ENCODE results near the gene SPIN2B.
A peak's percentile ranks its signal among the peaks of the same experiment; 100 is the strongest.
"Not testable (repeated sequence)": the region's sequence is repeated elsewhere in the genome, so short reads cannot be mapped to it uniquely, and the experiment has no call there.

SPIN2B gene

DNA sequence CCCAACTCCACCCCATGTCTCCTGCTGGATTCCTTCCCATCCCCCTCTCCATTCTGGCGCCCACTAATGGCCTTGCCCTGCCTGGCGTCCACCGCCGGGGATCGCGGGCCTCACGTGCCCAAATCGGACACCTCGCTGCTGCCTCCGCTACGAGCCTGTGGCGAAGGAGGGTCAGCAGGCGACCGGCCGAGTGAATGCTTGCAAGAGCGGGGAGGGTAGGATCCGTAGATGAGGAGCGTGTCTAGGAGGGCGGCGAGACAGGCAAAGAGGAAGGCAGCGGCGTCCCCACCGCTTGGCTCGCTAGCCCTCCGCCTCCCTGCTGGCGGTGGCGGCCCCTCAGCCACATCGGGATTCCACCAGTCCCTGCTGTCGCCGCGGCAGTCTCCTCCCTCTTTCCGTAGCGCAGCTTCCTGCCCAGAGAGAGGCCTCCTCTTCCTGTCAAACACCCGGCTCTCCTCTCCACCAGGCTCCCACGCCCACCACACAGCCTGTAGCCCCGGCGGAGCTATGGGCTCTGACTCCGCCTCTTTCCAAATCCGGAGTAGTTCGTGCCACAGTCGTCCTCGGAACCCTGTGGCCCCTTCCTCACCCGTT is at the start of gene SPIN2B:
TSS of gene SPIN2B (minus strand) at position 387 of the 594 bp plus-strand sequence.
- DNase-seq (ENCODE audit: insufficient read length, low spot score) (peak; percentile 37), FAIRE-seq (no peak)
- TF ChIP-seq, protein P1, sequence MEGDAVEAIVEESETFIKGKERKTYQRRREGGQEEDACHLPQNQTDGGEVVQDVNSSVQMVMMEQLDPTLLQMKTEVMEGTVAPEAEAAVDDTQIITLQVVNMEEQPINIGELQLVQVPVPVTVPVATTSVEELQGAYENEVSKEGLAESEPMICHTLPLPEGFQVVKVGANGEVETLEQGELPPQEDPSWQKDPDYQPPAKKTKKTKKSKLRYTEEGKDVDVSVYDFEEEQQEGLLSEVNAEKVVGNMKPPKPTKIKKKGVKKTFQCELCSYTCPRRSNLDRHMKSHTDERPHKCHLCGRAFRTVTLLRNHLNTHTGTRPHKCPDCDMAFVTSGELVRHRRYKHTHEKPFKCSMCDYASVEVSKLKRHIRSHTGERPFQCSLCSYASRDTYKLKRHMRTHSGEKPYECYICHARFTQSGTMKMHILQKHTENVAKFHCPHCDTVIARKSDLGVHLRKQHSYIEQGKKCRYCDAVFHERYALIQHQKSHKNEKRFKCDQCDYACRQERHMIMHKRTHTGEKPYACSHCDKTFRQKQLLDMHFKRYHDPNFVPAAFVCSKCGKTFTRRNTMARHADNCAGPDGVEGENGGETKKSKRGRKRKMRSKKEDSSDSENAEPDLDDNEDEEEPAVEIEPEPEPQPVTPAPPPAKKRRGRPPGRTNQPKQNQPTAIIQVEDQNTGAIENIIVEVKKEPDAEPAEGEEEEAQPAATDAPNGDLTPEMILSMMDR (IDR thresholded peaks at IDR 0.05; ENCODE audit: insufficient read depth, missing control alignments): no peak

DNA sequence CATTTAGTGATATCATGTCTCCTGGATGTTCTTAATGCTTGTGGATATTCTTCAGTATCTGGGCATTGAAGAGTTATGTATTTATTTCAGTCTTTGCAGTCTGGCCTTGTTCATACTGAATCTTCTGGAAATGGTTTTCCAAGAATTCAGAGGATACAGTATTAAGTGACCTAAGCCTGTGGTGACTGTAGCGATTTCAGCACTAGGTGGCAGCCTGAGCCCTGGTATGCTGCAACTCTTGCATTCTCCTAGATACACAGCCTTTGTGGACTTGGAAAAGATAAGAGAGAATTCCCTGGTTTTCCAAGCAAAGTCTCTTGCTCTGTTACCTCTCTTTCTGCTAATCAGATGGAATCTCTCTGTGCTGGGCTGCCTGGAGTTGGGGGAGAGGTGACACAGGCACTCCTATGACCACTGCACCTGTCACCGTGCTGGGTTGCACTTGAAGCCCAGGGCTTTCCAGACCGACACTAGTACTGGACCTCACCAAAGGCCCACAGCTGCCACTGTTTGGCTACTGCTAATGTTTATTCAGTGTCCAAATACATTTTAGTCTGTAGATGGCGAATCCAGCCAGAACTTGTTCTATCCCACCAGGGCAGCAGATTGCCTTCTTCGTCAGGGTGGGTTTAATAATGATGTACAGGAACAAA is 35.2 kb upstream of the SPIN2B start:
- DNase-seq (ENCODE audit: insufficient read length, low spot score) (no peak), FAIRE-seq (no peak)
- TF ChIP-seq, protein P1 (IDR thresholded peaks at IDR 0.05; ENCODE audit: insufficient read depth, missing control alignments): no peak

DNA sequence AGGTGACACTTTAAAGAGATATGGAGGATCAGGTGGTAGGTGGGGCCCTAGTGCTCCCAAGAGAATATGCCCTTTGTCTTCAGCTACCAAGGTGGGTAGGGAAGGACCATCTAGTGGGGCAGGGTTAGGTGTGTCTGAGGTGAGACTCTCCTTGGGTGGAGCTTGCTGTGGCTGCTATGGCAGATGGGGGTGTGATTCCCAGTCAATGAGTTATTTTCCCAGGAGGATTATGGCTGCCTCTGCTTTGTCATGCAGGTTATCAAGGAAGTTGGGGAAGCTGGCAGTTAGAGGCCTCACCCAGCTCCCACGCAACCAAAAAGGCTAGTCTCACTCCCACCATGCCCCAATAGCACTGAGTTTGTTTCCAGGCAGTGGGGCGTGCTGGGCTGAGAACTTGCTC is 33.8 kb upstream of the SPIN2B start:
- no peak for DNase-seq (ENCODE audit: insufficient read length, low spot score)
- TF ChIP-seq, protein P1 (IDR thresholded peaks at IDR 0.05; ENCODE audit: insufficient read depth, missing control alignments): no peak
- no peak for FAIRE-seq

DNA sequence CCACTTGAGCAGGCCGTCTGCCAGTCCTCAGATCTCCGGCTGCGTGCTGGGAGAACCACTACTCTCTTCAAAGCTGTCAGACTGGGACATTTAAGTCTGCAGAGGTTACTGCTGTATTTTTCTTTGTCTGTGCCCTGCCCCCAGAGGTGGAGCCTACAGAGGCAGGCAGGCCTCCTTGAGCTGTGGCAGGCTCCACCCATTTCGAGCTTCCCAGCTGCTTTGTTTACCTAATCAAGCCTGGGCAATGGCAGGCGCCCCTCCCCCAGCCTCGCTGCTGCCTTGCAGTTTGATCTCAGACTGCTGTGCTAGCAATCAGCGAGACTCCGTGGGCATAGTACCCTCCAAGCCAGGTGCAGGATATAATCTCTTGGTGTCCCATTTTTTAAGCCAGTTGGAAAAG is 30.9 kb upstream of the SPIN2B start:
- not testable (repeated sequence) for DNase-seq (ENCODE audit: insufficient read length, low spot score); FAIRE-seq

DNA sequence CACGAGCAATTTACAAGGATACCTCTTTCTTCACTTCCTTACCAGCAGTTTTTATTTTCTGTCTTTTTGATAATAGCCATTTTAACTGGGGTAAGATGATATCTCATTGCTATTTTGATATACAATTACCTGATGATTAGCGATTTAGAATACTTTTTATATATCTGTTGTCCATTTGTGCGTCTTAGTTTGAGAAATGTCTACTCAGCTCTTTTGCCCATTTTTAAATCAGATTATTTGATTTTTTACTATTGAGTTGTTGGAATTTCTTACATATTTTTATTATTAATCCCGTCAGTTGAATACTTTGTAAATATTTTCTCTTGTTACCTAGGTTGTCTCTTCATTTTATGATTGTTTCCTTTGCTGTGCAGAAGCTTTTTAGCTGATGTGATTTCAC is 17.3 kb upstream of the SPIN2B start:
- TF ChIP-seq, protein P1 (IDR thresholded peaks at IDR 0.05; ENCODE audit: insufficient read depth, missing control alignments): no peak
- DNase-seq (ENCODE audit: insufficient read length, low spot score) (no peak), FAIRE-seq (no peak)

DNA sequence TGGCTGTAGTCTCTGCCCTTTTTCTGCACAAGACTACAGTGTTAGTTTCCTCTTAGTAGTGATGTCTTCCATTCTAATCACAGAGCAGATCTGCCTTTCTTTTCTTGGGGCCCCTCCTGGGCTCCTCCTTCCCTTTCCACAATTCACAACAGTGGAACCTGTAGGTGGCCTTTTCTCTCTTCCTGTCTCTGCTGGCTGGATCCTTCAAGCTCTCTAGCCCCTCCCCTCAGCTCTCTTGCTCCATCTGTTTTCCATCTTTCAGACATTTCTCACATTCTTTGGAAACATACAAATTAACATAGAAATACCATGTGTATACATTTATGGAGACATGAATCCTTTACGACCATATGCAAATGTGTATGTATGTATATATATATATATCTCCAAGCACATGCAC is 16.2 kb upstream of the SPIN2B start:
- TF ChIP-seq, protein P1 (IDR thresholded peaks at IDR 0.05; ENCODE audit: insufficient read depth, missing control alignments): no peak
- FAIRE-seq: no peak
- no peak for DNase-seq (ENCODE audit: insufficient read length, low spot score)

DNA sequence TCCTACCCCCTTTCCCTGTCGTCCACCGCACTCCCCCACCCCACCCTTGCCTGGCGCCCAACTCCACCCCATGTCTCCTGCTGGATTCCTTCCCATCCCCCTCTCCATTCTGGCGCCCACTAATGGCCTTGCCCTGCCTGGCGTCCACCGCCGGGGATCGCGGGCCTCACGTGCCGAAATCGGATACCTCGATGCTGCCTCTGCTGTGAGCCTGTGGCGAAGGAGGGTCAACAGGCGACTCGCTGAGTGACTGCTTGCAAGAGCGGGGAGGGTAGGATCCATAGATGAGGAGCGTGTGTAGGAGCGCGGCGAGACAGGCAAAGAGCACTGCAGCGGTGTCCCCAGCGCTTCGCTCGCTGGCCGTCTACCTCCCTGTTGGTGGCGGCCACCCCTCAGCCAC is 15.7 kb upstream of the SPIN2B start, which contains the start of gene SPIN2A:
TSS of gene SPIN2A (minus strand) at position 325 of the 400 bp plus-strand sequence. CDS start 800 bp downstream, outside the sequence.
- DNase-seq (ENCODE audit: insufficient read length, low spot score); FAIRE-seq: not testable (repeated sequence)

DNA sequence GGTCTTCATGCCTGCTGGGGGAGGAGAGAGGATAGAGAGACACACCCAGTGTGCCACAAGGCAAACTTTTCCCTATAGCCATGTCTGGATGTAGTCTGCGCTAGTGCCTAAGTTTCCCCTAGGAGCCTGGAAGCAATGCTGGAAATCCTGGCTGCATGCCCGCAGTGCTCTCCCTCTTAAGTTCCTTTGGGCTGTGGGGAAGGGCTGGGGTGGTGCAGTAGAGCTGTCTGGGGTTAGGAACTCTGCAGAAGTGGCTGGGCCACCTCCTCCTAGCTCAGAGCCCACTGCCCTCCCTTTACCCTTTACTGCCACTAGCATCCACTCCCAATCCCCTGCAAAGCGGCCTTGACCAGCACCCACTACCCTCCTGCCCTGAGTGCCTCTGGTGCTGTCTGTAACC is 15.2 kb upstream of the SPIN2B start:
- FAIRE-seq: not testable (repeated sequence)

DNA sequence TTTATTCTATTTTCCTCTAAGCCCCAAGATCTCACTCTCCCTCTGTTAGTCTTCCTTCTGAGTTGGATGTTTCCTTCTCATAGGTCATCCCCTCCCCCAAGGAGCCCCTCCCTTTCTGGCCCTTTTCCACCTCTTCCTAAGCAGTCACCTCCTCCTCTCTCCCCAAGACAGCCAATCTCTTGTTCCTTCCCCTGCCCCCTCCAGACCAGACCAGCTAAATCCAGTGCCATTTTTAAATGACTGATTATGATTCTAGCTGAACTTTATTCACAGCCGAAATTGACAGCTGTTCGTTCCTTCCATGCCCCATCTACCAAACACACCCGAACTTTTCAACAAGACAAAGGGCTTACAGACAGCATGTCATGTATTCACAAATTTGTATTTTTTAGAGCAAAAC is 13.9 kb upstream of the SPIN2B start:
- TF ChIP-seq, protein P1 (IDR thresholded peaks at IDR 0.05; ENCODE audit: insufficient read depth, missing control alignments): no peak
- DNase-seq (ENCODE audit: insufficient read length, low spot score): no peak
- FAIRE-seq: no peak

More for the DNA sequence above, 15.2 kb upstream of the SPIN2B start:
- DNase-seq (ENCODE audit: insufficient read length, low spot score): not testable (repeated sequence)

Data from D721Med (cell line).